ENCODE data around the gene SLCO3A1. TPM values are rescaled to one million over a fixed set of nuclear protein-coding genes. Genes with fewer than 3 reads are reported as not detected.

Gene SLCO3A1
- total and polyA plus RNA-seq, 2 of the 8 experiments (the other 6 are each of a cell fraction or from before 2014, with no cell fraction given): 15.1 to 20.4 TPM

GRCh38 chr15:92189166-92189565, 335.7 kb downstream of the SLCO3A1 start:
- Histone ChIP-seq H3K27ac (ENCODE audit: low read depth, low read length) (no peak overlapping the region), H2BK15ac (ENCODE audit: low read length) (no peak overlapping the region), H2BK12ac (ENCODE audit: low read depth, low read length) (no peak overlapping the region), H3K79me2 (ENCODE audit: control insufficient read depth in 1 of 2, insufficient read depth in 2 of 2, low read length in 2 of 2) (no peaks in the 10 kb centered on the region), H3K4me2 (ENCODE audit: insufficient read depth in 1 of 2, low read depth in 2 of 2, low read length in 2 of 2) (no peak overlapping the region), H3K79me1 (ENCODE audit: low read depth, low read length) (no peaks in the 10 kb centered on the region), H3K9ac (replicated peaks in 1 of 4; ENCODE audit: extremely low read depth in 1 of 4, low read depth in 3 of 4, low read length in 3 of 4) (no peak overlapping the region), H4K20me1 (replicated peaks in 1 of 2; ENCODE audit: control insufficient read depth in 1 of 2, insufficient read depth in 2 of 2, low read length in 2 of 2) (no peaks in the 10 kb centered on the region), H3K56ac (replicated peaks; ENCODE audit: insufficient read length, low read depth, low read length) (no peak overlapping the region), H2BK5ac (ENCODE audit: low read depth, low read length) (no peak overlapping the region), H2BK20ac (ENCODE audit: low read length) (no peak overlapping the region), H3K23ac (ENCODE audit: insufficient read length) (no peak overlapping the region), H4K91ac (replicated peaks; ENCODE audit: insufficient read length, low read length) (no peak overlapping the region), H3K14ac (ENCODE audit: insufficient read length) (no peak overlapping the region), H3K36me3 (ENCODE audit: control insufficient read depth in 2 of 4, insufficient read depth in 4 of 4, low read length in 3 of 4) (no peaks in the 10 kb centered on the region), H3K9me3 (ENCODE audit: insufficient read depth in 2 of 2, low read depth in 1 of 2, low read length in 1 of 2) (no peaks in the 10 kb centered on the region), H3K23me2 (ENCODE audit: low read depth, low read length) (no peaks in the 10 kb centered on the region), H3K18ac (ENCODE audit: extremely low read depth, low read length) (no peak overlapping the region), H2AK5ac (ENCODE audit: low read depth, low read length) (no peak overlapping the region), H3K27me3 (replicated peaks in 1 of 4; ENCODE audit: control insufficient read depth in 3 of 4, extremely low read depth in 1 of 4, insufficient read depth in 3 of 4, low read length in 3 of 4) (peaks cover 0 to 2% (median 0%) of the 10 kb centered on the region in 4 experiments; a peak in 1 of 7 replicates), H2AFZ (ENCODE audit: low read length) (no peak overlapping the region), H3K4me3 (ENCODE audit: extremely low read depth in 1 of 4, insufficient read depth in 2 of 4, low read depth in 3 of 4, low read length in 4 of 4) (no peak overlapping the region), H4K8ac (ENCODE audit: extremely low read depth, insufficient read depth, low read length) (no peak overlapping the region), H4K5ac (ENCODE audit: insufficient read length, low read depth, low read length) (no peak overlapping the region), H2BK120ac (replicated peaks; ENCODE audit: low read depth, low read length) (no peak overlapping the region), H3K4me1 (replicated peaks in 1 of 4; ENCODE audit: control insufficient read depth in 3 of 4, insufficient read depth in 4 of 4, low read length in 3 of 4) (no peaks in the 10 kb centered on the region), H3K4ac (replicated peaks; ENCODE audit: insufficient read length, low read depth, low read length) (no peak overlapping the region)
- 94% methylated on average over 4 of the region's 4 CpGs; no CpG with 5 or more reads in 1 of the 2 experiments for WGBS, 2 experiments (ENCODE audit: extremely low coverage in 1 of 2, insufficient coverage in 1 of 2, insufficient read length in 1 of 2, insufficient replicate concordance in 2 of 2, low coverage in 1 of 2, low lambda C conversion rate in 2 of 2, missing lambda C conversion rate in 1 of 2)
- DNase-seq (ENCODE audit: low read depth in 1 of 2, low spot score in 2 of 2): no peak
- ChIA-PET POLR2A (ENCODE audit: partially characterized antibody) (interaction anchor here (0.6 to 1.8 kb wide), 2 partner anchors 13 to 265 kb away, joined by 3 to 5 read pairs; no protein-coding TSS in a partner anchor), CTCF (ENCODE audit: partially characterized antibody) (interaction anchor here (0.6 to 1.8 kb wide), 7 partner anchors 9 to 917 kb away, joined by 3 to 4 read pairs (median 3); no protein-coding TSS in a partner anchor)
- FAIRE-seq: no peak
- no peak for TF ChIP-seq SIN3A (conservative IDR thresholded peaks at IDR 0.05 in 1 of 2, IDR thresholded peaks at IDR 0.05 in 1 of 2; ENCODE audit: low read depth in 1 of 2, low read length in 2 of 2)
- no peak for TF ChIP-seq GTF2F1 (IDR thresholded peaks at IDR 0.05; ENCODE audit: borderline replicate concordance, low read depth, low read length)
- TF ChIP-seq, protein P1, sequence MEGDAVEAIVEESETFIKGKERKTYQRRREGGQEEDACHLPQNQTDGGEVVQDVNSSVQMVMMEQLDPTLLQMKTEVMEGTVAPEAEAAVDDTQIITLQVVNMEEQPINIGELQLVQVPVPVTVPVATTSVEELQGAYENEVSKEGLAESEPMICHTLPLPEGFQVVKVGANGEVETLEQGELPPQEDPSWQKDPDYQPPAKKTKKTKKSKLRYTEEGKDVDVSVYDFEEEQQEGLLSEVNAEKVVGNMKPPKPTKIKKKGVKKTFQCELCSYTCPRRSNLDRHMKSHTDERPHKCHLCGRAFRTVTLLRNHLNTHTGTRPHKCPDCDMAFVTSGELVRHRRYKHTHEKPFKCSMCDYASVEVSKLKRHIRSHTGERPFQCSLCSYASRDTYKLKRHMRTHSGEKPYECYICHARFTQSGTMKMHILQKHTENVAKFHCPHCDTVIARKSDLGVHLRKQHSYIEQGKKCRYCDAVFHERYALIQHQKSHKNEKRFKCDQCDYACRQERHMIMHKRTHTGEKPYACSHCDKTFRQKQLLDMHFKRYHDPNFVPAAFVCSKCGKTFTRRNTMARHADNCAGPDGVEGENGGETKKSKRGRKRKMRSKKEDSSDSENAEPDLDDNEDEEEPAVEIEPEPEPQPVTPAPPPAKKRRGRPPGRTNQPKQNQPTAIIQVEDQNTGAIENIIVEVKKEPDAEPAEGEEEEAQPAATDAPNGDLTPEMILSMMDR (IDR thresholded peaks at IDR 0.05; ENCODE audit: control extremely low read depth in 1 of 3, insufficient read depth in 1 of 3, low read depth in 1 of 3, low read length in 3 of 3): no peak
- no peak for TF ChIP-seq RFX5 (IDR thresholded peaks at IDR 0.05; ENCODE audit: borderline replicate concordance, low read depth, low read length)
- no peak for TF ChIP-seq SUZ12 (IDR thresholded peaks at IDR 0.05; ENCODE audit: low read length)
- no peak for TF ChIP-seq ATF2 (IDR thresholded peaks at IDR 0.05; ENCODE audit: low read length)
- TF ChIP-seq TCF12 (IDR thresholded peaks at IDR 0.05; ENCODE audit: low read depth, low read length): no peak
- TF ChIP-seq JUND (IDR thresholded peaks at IDR 0.05; ENCODE audit: low read length): no peak
- no peak for TF ChIP-seq POU5F1 (IDR thresholded peaks at IDR 0.05; ENCODE audit: low read depth, low read length)
- TF ChIP-seq CBX5 (IDR thresholded peaks at IDR 0.05; ENCODE audit: low read depth, low read length): no peak
